GM21825 (cell line): ENCODE data around the gene SH2D3C.

Experiments used
- ATAC-seq: cut with Tn5 transposase; IDR thresholded peaks from one replicate; pipeline ENCODE4 v1.9.1; 2021; ENCODE audit warnings: mild to moderate bottlenecking, moderate library complexity; ENCODE audit not compliant: unreplicated experiment

The SH2D3C gene

GRCh38 chr9:127744398-127745110 is 33.9 kb downstream of the SH2D3C start:
- ATAC-seq, result no peak

- no peak for ATAC-seq
Observed at GRCh38 chr9:127742435-127743088, 35.9 kb downstream of the SH2D3C start.

- ATAC-seq, result no peak
Observed at GRCh38 chr9:127741831-127742434, 36.5 kb downstream of the SH2D3C start.

GRCh38 chr9:127739614-127740330 is 38.7 kb downstream of the SH2D3C start:
- no peak for ATAC-seq

- no peak for ATAC-seq
Observed at GRCh38 chr9:127738666-127739065, 39.8 kb downstream of the SH2D3C start.

- peak; percentile 9 for ATAC-seq
Observed at GRCh38 chr9:127735530-127736185, 42.8 kb downstream of the SH2D3C start.

GRCh38 chr9:127734747-127735529 is 43.5 kb downstream of the SH2D3C start, which contains the start of gene TOR2A:
TOR2A (minus strand) TSS chr9:127735294; CDS start chr9:127735270, 24 bp downstream.
- peak; percentile 86 for ATAC-seq

GRCh38 chr9:127734247-127734746 is 44.2 kb downstream of the SH2D3C start:
- ATAC-seq, result no peak

- ATAC-seq, result no peak
Observed at GRCh38 chr9:127733614-127734013, 44.9 kb downstream of the SH2D3C start.

- ATAC-seq, result no peak
Observed at GRCh38 chr9:127732444-127732843, 46.0 kb downstream of the SH2D3C start.

GRCh38 chr9:127731938-127732337 is 46.5 kb downstream of the SH2D3C start:
- no peak for ATAC-seq

- no peak for ATAC-seq
Observed at GRCh38 chr9:127730799-127731410, 47.6 kb downstream of the SH2D3C start.

- no peak for ATAC-seq
Observed at GRCh38 chr9:127730262-127730661, 48.2 kb downstream of the SH2D3C start.

- ATAC-seq, result no peak
Observed at GRCh38 chr9:127729522-127730256, 48.8 kb downstream of the SH2D3C start.

GRCh38 chr9:127728808-127729207 is 49.7 kb downstream of the SH2D3C start:
- no peak for ATAC-seq

- ATAC-seq, result no peak
Observed at GRCh38 chr9:127726871-127727270, 51.6 kb downstream of the SH2D3C start.

GRCh38 chr9:127724012-127724411 is 54.5 kb downstream of the SH2D3C start:
- no peak for ATAC-seq

- ATAC-seq, result no peak
Observed at GRCh38 chr9:127723444-127723843, 55.0 kb downstream of the SH2D3C start.

- ATAC-seq, result no peak
Observed at GRCh38 chr9:127723013-127723412, 55.5 kb downstream of the SH2D3C start.
